Endodermal cell (in vitro differentiated cells): ENCODE measurements around the gene PLSCR4. TPM values are rescaled to one million over a fixed set of nuclear protein-coding genes. Genes with fewer than 3 reads are reported as not detected.

Experiments used
- DNase-seq: peaks from one replicate; pipeline ENCODE4 v3.0.0-alpha.2; 2017
- H3K27ac ChIP-seq: 2 replicates; pipeline ENCODE4 v1.5.1; 2013; ENCODE audit warnings: mild to moderate bottlenecking, low read depth, low read length, moderate library complexity
- H3K27me3 ChIP-seq: 2 replicates; pipeline ENCODE4 v1.6.1; 2013; ENCODE audit warnings: mild to moderate bottlenecking, low read length, moderate library complexity; ENCODE audit not compliant: insufficient read depth, control insufficient read depth, poor library complexity, severe bottlenecking
- H3K36me3 ChIP-seq: 2 replicates; pipeline ENCODE4 v1.7.0; 2013; ENCODE audit warnings: mild to moderate bottlenecking, low read length, moderate library complexity; ENCODE audit not compliant: control insufficient read depth, insufficient read depth
- H3K4me1 ChIP-seq: one replicate; pipeline ENCODE4 v1.7.0; 2013; ENCODE audit warnings: low read length; ENCODE audit not compliant: control insufficient read depth, insufficient read depth
- H3K4me3 ChIP-seq: 2 replicates; pipeline ENCODE4 v1.5.1; 2013; ENCODE audit warnings: mild to moderate bottlenecking, low read length, moderate library complexity
- H3K9ac ChIP-seq: 2 replicates; pipeline ENCODE4 v1.6.1; 2013; ENCODE audit warnings: mild to moderate bottlenecking, low read length, moderate library complexity; ENCODE audit not compliant: poor library complexity, severe bottlenecking; ENCODE audit errors: extremely low read depth
- H3K9me3 ChIP-seq: 2 replicates; pipeline ENCODE4 v1.6.1; 2013; ENCODE audit warnings: mild to moderate bottlenecking, low read length, moderate library complexity; ENCODE audit not compliant: control insufficient read depth
- H3K27ac Mint-ChIP-seq: 2 replicates; pipeline ENCODE4 v1.8.0; 2020; ENCODE audit warnings: mixed read lengths
- H3K27me3 Mint-ChIP-seq: 2 replicates; pipeline ENCODE4 v1.8.0; 2021; ENCODE audit warnings: mild to moderate bottlenecking, mixed read lengths; ENCODE audit not compliant: insufficient read depth
- H3K36me3 Mint-ChIP-seq: 2 replicates; pipeline ENCODE4 v1.8.0; 2020; ENCODE audit warnings: low read depth, mixed read lengths
- H3K4me1 Mint-ChIP-seq: 2 replicates; pipeline ENCODE4 v1.8.0; 2020; ENCODE audit warnings: mixed read lengths
- H3K4me3 Mint-ChIP-seq: 2 replicates; pipeline ENCODE4 v1.8.0; 2020; ENCODE audit warnings: mild to moderate bottlenecking, moderate library complexity, mixed read lengths
- H3K9me3 Mint-ChIP-seq: 2 replicates; pipeline ENCODE4 v1.8.0; 2020; ENCODE audit warnings: mild to moderate bottlenecking, mixed read lengths
- WGBS, 2 experiments: methylation state at CpG; one replicate each; pipeline versions ENCODE4 v1.1.5 to v1.1.7; 2013; ENCODE audit warnings: missing lambda C conversion rate in 2 of 2, mixed read lengths in 1 of 2; ENCODE audit not compliant: insufficient coverage in 1 of 2, insufficient read length in 1 of 2; 5-methylcytosine and 5-hydroxymethylcytosine counted together
- total RNA-seq, 2 donors: library from RNA; stranded (reverse); fragmentation: NEBNext Ultra II Directional in 1 of 2; extraction: Animal tissue kit (Norgen Biotek cat#: 25700) in 1 of 2; gene quantifications; 2 replicates in 1 of 2; 3 replicates in 1 of 2; pipeline ENCODE4 v1.2.1, GENCODE V29; 2021
- TF ChIP-seq, protein P1 (sequence below): fragments of 200-600 bp; sonication (generic); conservative IDR thresholded peaks from 2 replicates; pipeline ENCODE4 v1.5.0; 2021; ENCODE audit warnings: antibody characterized with exemption, mild to moderate bottlenecking

The PLSCR4 gene
- total RNA-seq, 2 donors from 2014 or later = 9.3 to 12.3 TPM

DNA sequence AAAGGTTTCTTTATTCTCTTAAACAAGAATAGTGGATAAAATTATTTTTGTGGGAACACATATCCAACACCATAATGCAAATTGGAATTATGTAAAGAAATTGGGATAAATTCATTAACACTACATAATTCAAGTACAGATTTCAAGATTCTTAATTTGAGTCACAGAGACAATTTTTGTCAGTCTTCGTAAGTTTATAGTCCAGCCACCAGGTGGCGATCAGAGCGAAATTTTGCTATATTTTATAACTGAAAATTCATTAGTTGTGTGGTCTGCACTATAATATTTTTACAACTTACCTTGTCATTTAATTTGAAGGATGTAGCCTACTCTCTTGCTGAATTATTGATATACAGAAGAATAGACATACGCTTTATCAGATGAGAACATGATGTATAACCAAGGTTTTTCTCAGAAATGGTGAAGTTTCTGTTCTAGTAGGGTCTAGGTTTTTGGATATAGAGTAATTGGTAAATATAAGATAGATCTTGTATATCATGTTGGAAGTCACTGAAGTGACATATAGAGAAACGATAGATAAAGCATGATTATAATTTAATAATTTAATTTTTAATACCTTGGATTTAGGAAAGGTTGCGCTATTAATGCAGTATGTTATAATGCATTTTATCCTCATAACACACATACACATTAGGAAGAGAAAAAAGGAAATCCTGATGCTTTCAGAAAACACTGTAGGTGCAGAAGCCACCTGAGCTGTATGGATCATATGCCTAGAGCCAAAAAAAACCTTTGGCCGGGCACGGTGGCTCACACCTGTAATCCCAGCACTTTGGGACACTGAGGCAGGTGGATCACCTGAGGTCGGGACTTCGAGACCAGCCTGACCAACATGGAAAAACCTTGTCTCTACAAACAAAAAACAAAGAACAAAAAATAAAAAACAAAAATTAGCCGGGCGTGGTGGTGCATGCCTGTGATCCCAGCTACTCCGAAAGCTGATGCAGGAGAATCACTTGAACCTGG, 31.7 kb downstream of the PLSCR4 start:
- Histone ChIP-seq H3K9ac (no peak overlapping the region), H3K27me3 (no peaks in the 10 kb centered on the region), H3K27ac (no peak overlapping the region), H3K4me3 (no peak overlapping the region), H3K9me3 (peaks cover 11% of the 10 kb centered on the region), H3K4me1 (peaks cover 3% of the 10 kb centered on the region), H3K36me3 (peaks cover 6% of the 10 kb centered on the region)
- DNase-seq = no peak
- H3K27ac Mint-ChIP-seq = no peak overlapping the region
- H3K4me3 Mint-ChIP-seq = no peak overlapping the region
- TF ChIP-seq, protein P1, sequence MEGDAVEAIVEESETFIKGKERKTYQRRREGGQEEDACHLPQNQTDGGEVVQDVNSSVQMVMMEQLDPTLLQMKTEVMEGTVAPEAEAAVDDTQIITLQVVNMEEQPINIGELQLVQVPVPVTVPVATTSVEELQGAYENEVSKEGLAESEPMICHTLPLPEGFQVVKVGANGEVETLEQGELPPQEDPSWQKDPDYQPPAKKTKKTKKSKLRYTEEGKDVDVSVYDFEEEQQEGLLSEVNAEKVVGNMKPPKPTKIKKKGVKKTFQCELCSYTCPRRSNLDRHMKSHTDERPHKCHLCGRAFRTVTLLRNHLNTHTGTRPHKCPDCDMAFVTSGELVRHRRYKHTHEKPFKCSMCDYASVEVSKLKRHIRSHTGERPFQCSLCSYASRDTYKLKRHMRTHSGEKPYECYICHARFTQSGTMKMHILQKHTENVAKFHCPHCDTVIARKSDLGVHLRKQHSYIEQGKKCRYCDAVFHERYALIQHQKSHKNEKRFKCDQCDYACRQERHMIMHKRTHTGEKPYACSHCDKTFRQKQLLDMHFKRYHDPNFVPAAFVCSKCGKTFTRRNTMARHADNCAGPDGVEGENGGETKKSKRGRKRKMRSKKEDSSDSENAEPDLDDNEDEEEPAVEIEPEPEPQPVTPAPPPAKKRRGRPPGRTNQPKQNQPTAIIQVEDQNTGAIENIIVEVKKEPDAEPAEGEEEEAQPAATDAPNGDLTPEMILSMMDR = peak; percentile 94
- peaks cover 2% of the 10 kb centered on the region for H3K9me3 Mint-ChIP-seq
- H3K36me3 Mint-ChIP-seq = peaks cover 13% of the 10 kb centered on the region
- 70 to 86% methylated on average over 9 to 12 of the region's 13 CpGs for WGBS, 2 experiments
- H3K27me3 Mint-ChIP-seq = no peaks in the 10 kb centered on the region
- peaks cover 14% of the 10 kb centered on the region for H3K4me1 Mint-ChIP-seq

DNA sequence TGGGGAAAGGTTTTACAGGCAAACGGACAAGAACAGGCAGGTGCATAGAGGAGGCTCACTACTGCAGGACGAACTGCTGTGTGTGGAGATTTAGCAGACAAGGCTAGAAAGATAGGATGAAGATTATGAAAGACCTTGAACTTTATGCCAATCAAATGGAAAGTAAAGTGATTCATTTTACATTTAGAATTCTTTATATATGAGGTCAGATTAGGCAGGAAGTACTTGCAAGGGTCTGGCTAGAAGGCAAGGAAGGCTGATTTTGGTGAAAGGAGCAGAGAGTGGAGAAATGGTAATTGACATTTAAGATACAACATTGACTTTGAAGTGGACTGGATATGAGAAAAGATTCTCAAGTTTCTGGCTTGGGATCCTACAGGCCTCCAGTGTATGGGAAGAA, 33.6 kb downstream of the PLSCR4 start:
- Mint-ChIP-seq H3K4me3 (no peak overlapping the region), H3K27ac (no peak overlapping the region), H3K27me3 (no peaks in the 10 kb centered on the region), H3K4me1 (peaks cover 2% of the 10 kb centered on the region), H3K36me3 (peaks cover 10% of the 10 kb centered on the region), H3K9me3 (no peaks in the 10 kb centered on the region)
- Histone ChIP-seq H3K4me3 (no peak overlapping the region), H3K27me3 (no peaks in the 10 kb centered on the region), H3K27ac (no peak overlapping the region), H3K4me1 (no peaks in the 10 kb centered on the region), H3K9me3 (peaks cover 8% of the 10 kb centered on the region), H3K36me3 (peaks cover 6% of the 10 kb centered on the region), H3K9ac (no peak overlapping the region)
- no peak for DNase-seq
- TF ChIP-seq, protein P1 = no peak
- WGBS, 2 experiments = 92% methylated on average over 2 of the region's 2 CpGs

GRCh38 chr3:146214493-146214892, 36.4 kb downstream of the PLSCR4 start:
- H3K4me3 ChIP-seq = no peak overlapping the region
- DNase-seq = no peak
- TF ChIP-seq, protein P1 = no peak
- H3K4me3 Mint-ChIP-seq = no peak overlapping the region
- no peak overlapping the region for H3K27ac Mint-ChIP-seq
- H3K4me1 Mint-ChIP-seq = no peaks in the 10 kb centered on the region
- H3K9me3 Mint-ChIP-seq = no peaks in the 10 kb centered on the region
- H3K4me1 ChIP-seq = no peaks in the 10 kb centered on the region
- no peaks in the 10 kb centered on the region for H3K27me3 ChIP-seq
- H3K9me3 ChIP-seq = peaks cover 8% of the 10 kb centered on the region
- H3K9ac ChIP-seq = no peak overlapping the region
- peaks cover 6% of the 10 kb centered on the region for H3K36me3 ChIP-seq
- H3K36me3 Mint-ChIP-seq = peaks cover 7% of the 10 kb centered on the region
- 83 to 89% methylated on average over 1 of the region's 2 CpGs for WGBS, 2 experiments
- H3K27me3 Mint-ChIP-seq = no peaks in the 10 kb centered on the region
- H3K27ac ChIP-seq = no peak overlapping the region
